ENCODE measurements around the gene AJAP1. TPM values are rescaled to one million over a fixed set of nuclear protein-coding genes. Genes with fewer than 3 reads are reported as not detected.

The AJAP1 gene
- total RNA-seq, 1 experiment from 2014 or later: not detected

- no peaks in the 10 kb centered on the region for H3F3A ChIP-seq (ENCODE audit: insufficient read depth, low read depth)
- H4K20me1 ChIP-seq (ENCODE audit: insufficient read depth): no peaks in the 10 kb centered on the region
- no peaks in the 10 kb centered on the region for H3K79me2 ChIP-seq (ENCODE audit: low read depth)
- H3K9me2 ChIP-seq (ENCODE audit: insufficient read depth): no peaks in the 10 kb centered on the region
- POLR2A ChIA-PET (ENCODE audit: unreplicated experiment): no interaction called here
- H3K4me3 ChIP-seq: no peak overlapping the region
- no TSS peak for BruUV-seq (replicated peaks)
- H3K4me2 ChIP-seq: no peak overlapping the region
- H3K4me1 ChIP-seq (replicated peaks; ENCODE audit: insufficient read depth): no peaks in the 10 kb centered on the region
- no peaks in the 10 kb centered on the region for H3K9me3 ChIP-seq (ENCODE audit: insufficient read depth, low read depth)
- TF ChIP-seq CTCF (conservative IDR thresholded peaks at IDR 0.05): no peak
- TF ChIP-seq EZH2 (IDR thresholded peaks at IDR 0.05; ENCODE audit: low read depth): no peak
- H2AFZ ChIP-seq: no peak overlapping the region
- peaks cover 20% of the 10 kb centered on the region for H3K27me3 ChIP-seq (ENCODE audit: insufficient read depth, low read depth)
- no peaks in the 10 kb centered on the region for H3K36me3 ChIP-seq (ENCODE audit: low read depth)
- no peak overlapping the region for H3K27ac ChIP-seq
- CTCF ChIA-PET: no interaction called here
- no peak for DNase-seq
- intact Hi-C loops (cut with micrococcal nuclease; ENCODE audit: unreplicated experiment): no loop called here
Observed at GRCh38 chr1:4678066-4678717, 23.8 kb downstream of the AJAP1 start.

- CTCF ChIA-PET: no interaction called here
Observed at GRCh38 chr1:4681026-4681425, 26.6 kb downstream of the AJAP1 start.

GRCh38 chr1:4682607-4683220 is 28.3 kb downstream of the AJAP1 start:
- ChIA-PET POLR2A (ENCODE audit: unreplicated experiment) (no interaction called here), CTCF (no interaction called here)
- no peaks in the 10 kb centered on the region for H3F3A ChIP-seq (ENCODE audit: insufficient read depth, low read depth)
- TF ChIP-seq EZH2 (IDR thresholded peaks at IDR 0.05; ENCODE audit: low read depth) (no peak), CTCF (conservative IDR thresholded peaks at IDR 0.05) (no peak)
- peaks cover 9% of the 10 kb centered on the region; the same call in 1 of the 2 replicates for H3K27me3 ChIP-seq (ENCODE audit: insufficient read depth, low read depth)
- no peak overlapping the region for H3K4me3 ChIP-seq
- intact Hi-C loops (cut with micrococcal nuclease; ENCODE audit: unreplicated experiment): no loop called here
- H3K4me2 ChIP-seq: no peak overlapping the region
- no peak overlapping the region for H3K27ac ChIP-seq
- H3K9me2 ChIP-seq (ENCODE audit: insufficient read depth): no peaks in the 10 kb centered on the region
- BruUV-seq (replicated peaks): no TSS peak
- H3K4me1 ChIP-seq (replicated peaks; ENCODE audit: insufficient read depth): no peaks in the 10 kb centered on the region
- H2AFZ ChIP-seq: no peak overlapping the region
- DNase-seq: no peak
- H3K9me3 ChIP-seq (ENCODE audit: insufficient read depth, low read depth): no peaks in the 10 kb centered on the region
- no peaks in the 10 kb centered on the region for H4K20me1 ChIP-seq (ENCODE audit: insufficient read depth)
- H3K36me3 ChIP-seq (ENCODE audit: low read depth): no peaks in the 10 kb centered on the region
- H3K79me2 ChIP-seq (ENCODE audit: low read depth): no peaks in the 10 kb centered on the region

More at GRCh38 chr1:4681026-4681425, 26.6 kb downstream of the AJAP1 start:
- H3K4me3 ChIP-seq: no peak overlapping the region
- H3K27ac ChIP-seq: no peak overlapping the region
- no TSS peak for BruUV-seq (replicated peaks)
- no peaks in the 10 kb centered on the region for H3K36me3 ChIP-seq (ENCODE audit: low read depth)
- H3K27me3 ChIP-seq (ENCODE audit: insufficient read depth, low read depth): peaks cover 8% of the 10 kb centered on the region
- no peak for DNase-seq
- POLR2A ChIA-PET (ENCODE audit: unreplicated experiment): no interaction called here
- no peaks in the 10 kb centered on the region for H3K9me3 ChIP-seq (ENCODE audit: insufficient read depth, low read depth)
- no peaks in the 10 kb centered on the region for H3K9me2 ChIP-seq (ENCODE audit: insufficient read depth)
- intact Hi-C loops (cut with micrococcal nuclease; ENCODE audit: unreplicated experiment): no loop called here
- no peaks in the 10 kb centered on the region for H3F3A ChIP-seq (ENCODE audit: insufficient read depth, low read depth)
- H3K79me2 ChIP-seq (ENCODE audit: low read depth): no peaks in the 10 kb centered on the region
- no peaks in the 10 kb centered on the region for H3K4me1 ChIP-seq (replicated peaks; ENCODE audit: insufficient read depth)
- no peak overlapping the region for H2AFZ ChIP-seq
- TF ChIP-seq EZH2 (IDR thresholded peaks at IDR 0.05; ENCODE audit: low read depth): no peak
- no peak overlapping the region for H3K4me2 ChIP-seq
- H4K20me1 ChIP-seq (ENCODE audit: insufficient read depth): no peaks in the 10 kb centered on the region
